H1 (cell line): ENCODE data around the gene MADD. TPM values are rescaled to one million over a fixed set of nuclear protein-coding genes. Genes with fewer than 3 reads are reported as not detected.

Source experiments
- CHD2 ChIP-seq: IDR thresholded peaks from 2 replicates; pipeline ENCODE4 v1.6.1; 2012; ENCODE audit warnings: low read length, improper control_type of control experiment
- GABPA ChIP-seq: IDR thresholded peaks from 2 replicates; pipeline ENCODE4 v1.6.1; 2011; ENCODE audit warnings: mild to moderate bottlenecking, low read length, moderate library complexity, borderline replicate concordance; ENCODE audit not compliant: insufficient read depth
- NRF1 ChIP-seq: IDR thresholded peaks from 2 replicates; pipeline ENCODE4 v1.6.1; 2011; ENCODE audit warnings: mild to moderate bottlenecking, low read depth, low read length, improper control_type of control experiment
- TAF1 ChIP-seq: IDR thresholded peaks from 2 replicates; pipeline ENCODE4 v1.6.1; 2011; ENCODE audit warnings: mild to moderate bottlenecking, low read depth, low read length
- TCF12 ChIP-seq: IDR thresholded peaks from 2 replicates; pipeline ENCODE4 v1.6.1; 2011; ENCODE audit warnings: low read depth, mild to moderate bottlenecking, low read length
- polyA plus RNA-seq, 7 experiments: library from polyadenylated mRNA; depleted of rRNA in 3 of 7; stranded (reverse) in 5 of 7; unstranded in 2 of 7; fragments of >200 nt in 5 of 7; fragments of 200-250 nt in 2 of 7; gene quantifications; 1 replicate in 5 of 7; 2 replicates in 1 of 7; 4 replicates in 1 of 7; pipeline versions ENCODE4 v1.2.1 to v1.2.3, GENCODE V29; 2011 to 2013; ENCODE audit warnings: missing spikeins in 2 of 7, mixed read lengths in 2 of 7
- total RNA-seq: library from RNA; stranded (reverse); fragmentation: NEBNext Ultra II Directional; extraction: Animal tissue kit (Norgen Biotek cat#: 25700); gene quantifications from 2 replicates; pipeline ENCODE4 v1.2.1, GENCODE V29; 2021
- TF ChIP-seq, protein P1 (sequence below): IDR thresholded peaks from 2 replicates; pipeline ENCODE4 v1.6.1; 2012; ENCODE audit warnings: inconsistent platforms
- TF ChIP-seq, protein P2 (sequence below): fragments of 300-600 bp; sonication (generic); IDR thresholded peaks from 2 replicates; pipeline ENCODE4 v1.7.1; 2012; ENCODE audit warnings: low read length, moderate library complexity, mild to moderate bottlenecking, inconsistent platforms; ENCODE audit not compliant: insufficient replicate concordance

Gene MADD
- total and polyA plus RNA-seq, 2 of the 8 experiments (the other 6 are each of a cell fraction or from before 2014, with no cell fraction given), result 32.5 to 45.4 TPM

DNA sequence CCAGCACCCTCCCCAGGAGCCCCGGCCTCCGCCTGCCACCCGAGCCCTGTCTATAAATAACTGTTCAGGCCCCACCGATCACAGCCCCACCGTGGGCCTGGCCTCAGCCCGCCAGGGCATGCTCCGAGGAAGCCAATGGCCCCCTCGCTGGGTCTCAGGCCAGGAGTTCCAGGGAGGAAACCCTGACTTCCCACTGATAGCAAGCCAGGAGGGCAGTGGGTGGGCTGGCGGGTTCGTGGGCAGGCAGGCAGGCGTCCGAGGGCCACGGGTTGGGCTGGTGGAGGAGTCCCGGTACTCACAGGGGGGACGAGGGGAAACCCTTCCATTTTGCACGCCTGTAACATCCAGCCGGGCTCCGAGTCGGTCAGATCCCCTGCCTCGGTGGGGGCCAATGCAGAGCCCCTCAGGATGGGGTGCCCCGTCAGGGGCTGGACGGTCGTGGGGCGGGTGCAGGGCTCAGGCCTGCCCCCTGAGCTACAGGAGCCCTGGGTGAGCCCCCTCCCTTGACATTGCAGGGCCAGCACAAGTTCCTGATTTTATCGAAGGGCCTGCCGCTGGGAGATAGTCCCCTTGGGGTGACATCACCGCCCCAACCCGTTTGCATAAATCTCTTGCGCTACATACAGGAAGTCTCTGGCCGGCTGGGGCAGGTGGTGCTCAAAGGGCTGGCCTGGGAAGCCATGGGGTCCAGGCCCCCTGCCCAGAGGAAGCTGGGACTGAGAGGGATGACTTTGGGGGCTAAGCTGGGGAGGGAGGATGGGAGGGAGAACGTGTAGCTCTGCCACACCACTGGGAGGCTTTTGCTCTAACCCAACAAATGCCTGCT, 108.3 kb downstream of the MADD start, which contains the start of gene SPI1 (continued):
- TF ChIP-seq, protein P1, sequence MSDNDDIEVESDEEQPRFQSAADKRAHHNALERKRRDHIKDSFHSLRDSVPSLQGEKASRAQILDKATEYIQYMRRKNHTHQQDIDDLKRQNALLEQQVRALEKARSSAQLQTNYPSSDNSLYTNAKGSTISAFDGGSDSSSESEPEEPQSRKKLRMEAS, result no peak
- no peak for TF ChIP-seq TAF1
- TF ChIP-seq NRF1, result no peak
- no peak for TF ChIP-seq CHD2
- TF ChIP-seq GABPA, result no peak
- TF ChIP-seq TCF12, result no peak
- TF ChIP-seq, protein P2, sequence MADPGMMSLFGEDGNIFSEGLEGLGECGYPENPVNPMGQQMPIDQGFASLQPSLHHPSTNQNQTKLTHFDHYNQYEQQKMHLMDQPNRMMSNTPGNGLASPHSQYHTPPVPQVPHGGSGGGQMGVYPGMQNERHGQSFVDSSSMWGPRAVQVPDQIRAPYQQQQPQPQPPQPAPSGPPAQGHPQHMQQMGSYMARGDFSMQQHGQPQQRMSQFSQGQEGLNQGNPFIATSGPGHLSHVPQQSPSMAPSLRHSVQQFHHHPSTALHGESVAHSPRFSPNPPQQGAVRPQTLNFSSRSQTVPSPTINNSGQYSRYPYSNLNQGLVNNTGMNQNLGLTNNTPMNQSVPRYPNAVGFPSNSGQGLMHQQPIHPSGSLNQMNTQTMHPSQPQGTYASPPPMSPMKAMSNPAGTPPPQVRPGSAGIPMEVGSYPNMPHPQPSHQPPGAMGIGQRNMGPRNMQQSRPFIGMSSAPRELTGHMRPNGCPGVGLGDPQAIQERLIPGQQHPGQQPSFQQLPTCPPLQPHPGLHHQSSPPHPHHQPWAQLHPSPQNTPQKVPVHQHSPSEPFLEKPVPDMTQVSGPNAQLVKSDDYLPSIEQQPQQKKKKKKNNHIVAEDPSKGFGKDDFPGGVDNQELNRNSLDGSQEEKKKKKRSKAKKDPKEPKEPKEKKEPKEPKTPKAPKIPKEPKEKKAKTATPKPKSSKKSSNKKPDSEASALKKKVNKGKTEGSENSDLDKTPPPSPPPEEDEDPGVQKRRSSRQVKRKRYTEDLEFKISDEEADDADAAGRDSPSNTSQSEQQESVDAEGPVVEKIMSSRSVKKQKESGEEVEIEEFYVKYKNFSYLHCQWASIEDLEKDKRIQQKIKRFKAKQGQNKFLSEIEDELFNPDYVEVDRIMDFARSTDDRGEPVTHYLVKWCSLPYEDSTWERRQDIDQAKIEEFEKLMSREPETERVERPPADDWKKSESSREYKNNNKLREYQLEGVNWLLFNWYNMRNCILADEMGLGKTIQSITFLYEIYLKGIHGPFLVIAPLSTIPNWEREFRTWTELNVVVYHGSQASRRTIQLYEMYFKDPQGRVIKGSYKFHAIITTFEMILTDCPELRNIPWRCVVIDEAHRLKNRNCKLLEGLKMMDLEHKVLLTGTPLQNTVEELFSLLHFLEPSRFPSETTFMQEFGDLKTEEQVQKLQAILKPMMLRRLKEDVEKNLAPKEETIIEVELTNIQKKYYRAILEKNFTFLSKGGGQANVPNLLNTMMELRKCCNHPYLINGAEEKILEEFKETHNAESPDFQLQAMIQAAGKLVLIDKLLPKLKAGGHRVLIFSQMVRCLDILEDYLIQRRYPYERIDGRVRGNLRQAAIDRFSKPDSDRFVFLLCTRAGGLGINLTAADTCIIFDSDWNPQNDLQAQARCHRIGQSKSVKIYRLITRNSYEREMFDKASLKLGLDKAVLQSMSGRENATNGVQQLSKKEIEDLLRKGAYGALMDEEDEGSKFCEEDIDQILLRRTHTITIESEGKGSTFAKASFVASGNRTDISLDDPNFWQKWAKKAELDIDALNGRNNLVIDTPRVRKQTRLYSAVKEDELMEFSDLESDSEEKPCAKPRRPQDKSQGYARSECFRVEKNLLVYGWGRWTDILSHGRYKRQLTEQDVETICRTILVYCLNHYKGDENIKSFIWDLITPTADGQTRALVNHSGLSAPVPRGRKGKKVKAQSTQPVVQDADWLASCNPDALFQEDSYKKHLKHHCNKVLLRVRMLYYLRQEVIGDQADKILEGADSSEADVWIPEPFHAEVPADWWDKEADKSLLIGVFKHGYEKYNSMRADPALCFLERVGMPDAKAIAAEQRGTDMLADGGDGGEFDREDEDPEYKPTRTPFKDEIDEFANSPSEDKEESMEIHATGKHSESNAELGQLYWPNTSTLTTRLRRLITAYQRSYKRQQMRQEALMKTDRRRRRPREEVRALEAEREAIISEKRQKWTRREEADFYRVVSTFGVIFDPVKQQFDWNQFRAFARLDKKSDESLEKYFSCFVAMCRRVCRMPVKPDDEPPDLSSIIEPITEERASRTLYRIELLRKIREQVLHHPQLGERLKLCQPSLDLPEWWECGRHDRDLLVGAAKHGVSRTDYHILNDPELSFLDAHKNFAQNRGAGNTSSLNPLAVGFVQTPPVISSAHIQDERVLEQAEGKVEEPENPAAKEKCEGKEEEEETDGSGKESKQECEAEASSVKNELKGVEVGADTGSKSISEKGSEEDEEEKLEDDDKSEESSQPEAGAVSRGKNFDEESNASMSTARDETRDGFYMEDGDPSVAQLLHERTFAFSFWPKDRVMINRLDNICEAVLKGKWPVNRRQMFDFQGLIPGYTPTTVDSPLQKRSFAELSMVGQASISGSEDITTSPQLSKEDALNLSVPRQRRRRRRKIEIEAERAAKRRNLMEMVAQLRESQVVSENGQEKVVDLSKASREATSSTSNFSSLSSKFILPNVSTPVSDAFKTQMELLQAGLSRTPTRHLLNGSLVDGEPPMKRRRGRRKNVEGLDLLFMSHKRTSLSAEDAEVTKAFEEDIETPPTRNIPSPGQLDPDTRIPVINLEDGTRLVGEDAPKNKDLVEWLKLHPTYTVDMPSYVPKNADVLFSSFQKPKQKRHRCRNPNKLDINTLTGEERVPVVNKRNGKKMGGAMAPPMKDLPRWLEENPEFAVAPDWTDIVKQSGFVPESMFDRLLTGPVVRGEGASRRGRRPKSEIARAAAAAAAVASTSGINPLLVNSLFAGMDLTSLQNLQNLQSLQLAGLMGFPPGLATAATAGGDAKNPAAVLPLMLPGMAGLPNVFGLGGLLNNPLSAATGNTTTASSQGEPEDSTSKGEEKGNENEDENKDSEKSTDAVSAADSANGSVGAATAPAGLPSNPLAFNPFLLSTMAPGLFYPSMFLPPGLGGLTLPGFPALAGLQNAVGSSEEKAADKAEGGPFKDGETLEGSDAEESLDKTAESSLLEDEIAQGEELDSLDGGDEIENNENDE, result no peak
- TF ChIP-seq, all 59 proteins: peak for 0
